Endothelial cell of hepatic sinusoid (primary cell): ENCODE data around the gene MCCC2.
"Not testable (repeated sequence)": the region's sequence is repeated elsewhere in the genome, so short reads cannot be mapped to it uniquely, and the experiment has no call there.

ENCODE experiments used
- in situ Hi-C: cut with HindIII; loops from 2 replicates; pipeline ENCODE4 v1.10.0; 2017; ENCODE audit warnings: low sequenced_read_pairs

The MCCC2 gene

GRCh38 chr5:71658916-71659662 is 71.9 kb downstream of the MCCC2 start:
- in situ Hi-C loops: no loop called here

DNA sequence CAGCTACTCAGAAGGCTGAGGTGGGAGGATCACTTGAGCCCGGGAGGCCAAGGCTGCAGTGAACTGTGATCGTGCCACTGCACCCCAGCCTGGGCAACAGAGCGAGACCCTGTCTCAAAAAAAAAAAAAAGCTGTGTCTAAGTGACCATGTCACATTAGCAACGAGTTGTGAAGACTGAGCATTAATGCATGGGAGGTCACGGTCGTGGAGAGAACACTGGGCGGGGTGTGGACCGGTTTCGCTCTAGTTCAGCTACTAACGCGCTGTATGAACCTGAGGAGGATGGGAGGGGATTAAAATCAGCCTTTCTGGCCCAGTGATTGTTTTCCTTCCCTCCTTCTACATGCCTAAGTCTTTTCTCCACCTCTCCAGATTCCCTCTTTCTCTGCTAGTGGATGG is 75.2 kb downstream of the MCCC2 start:
- in situ Hi-C loops: no loop called here

DNA sequence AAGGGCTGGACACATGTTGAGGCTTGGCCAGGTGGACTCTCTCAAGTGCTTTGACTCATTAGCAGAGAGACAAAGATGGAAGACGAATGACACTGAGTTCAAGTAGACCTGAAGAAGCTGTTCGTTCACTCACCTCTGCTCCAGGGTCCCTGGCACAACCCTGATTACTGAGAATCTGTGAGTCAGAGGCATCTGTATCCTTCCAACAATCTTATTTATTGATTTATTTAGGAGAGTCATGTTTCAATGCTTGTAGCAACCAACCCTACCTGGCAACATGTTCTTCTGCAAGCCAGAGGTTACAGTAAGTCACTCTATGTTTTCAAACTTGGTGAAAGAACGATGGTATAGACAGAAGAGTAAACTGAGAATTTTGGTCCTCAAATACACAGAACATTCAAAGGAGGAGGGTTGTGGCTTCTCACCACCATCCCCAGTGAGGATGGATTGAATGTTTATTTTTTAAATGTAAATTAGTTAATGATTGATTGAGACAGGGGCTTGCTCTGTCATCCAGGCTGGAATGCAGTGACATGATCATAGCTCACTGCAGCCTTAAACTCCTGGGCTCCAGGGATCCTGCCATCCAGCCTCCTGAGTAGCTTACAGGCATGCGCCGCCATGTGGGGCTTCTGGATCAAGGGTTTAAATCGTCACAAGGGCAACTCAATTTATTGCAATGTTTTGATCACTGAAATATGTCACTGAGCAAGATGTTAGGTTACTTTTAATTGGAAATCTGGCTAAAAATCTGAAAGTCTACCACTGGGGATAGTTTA is 76.2 kb downstream of the MCCC2 start:
- in situ Hi-C loops: no loop called here

- in situ Hi-C loops: not testable (repeated sequence)
These were observed 77.5 kb downstream of the MCCC2 start for GRCh38 chr5:71664615-71665014.

DNA sequence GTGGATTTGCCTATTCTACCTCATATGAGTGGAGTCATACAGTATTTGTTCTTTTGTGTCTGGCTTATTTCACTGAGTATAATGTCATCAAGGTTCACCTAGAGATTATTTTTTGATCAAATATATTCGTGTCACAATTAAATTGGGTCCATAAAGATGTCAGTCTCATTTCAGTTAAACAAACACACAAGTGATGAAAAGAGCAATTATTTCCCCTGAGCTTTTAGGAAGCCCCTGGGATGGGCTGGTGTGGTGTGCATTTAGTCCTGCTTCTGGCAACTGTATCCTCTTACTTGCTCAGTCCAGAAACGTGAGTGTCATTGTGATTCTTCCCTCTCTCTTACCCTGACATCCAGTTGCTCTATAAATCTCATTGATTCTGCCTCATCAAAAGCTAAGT is 79.2 kb downstream of the MCCC2 start:
- in situ Hi-C loops: no loop called here

- in situ Hi-C loops: no loop called here
These were observed 90.8 kb downstream of the MCCC2 start for GRCh38 chr5:71677977-71678376.

GRCh38 chr5:71679714-71680113 is 92.6 kb downstream of the MCCC2 start:
- in situ Hi-C loops: no loop called here

DNA sequence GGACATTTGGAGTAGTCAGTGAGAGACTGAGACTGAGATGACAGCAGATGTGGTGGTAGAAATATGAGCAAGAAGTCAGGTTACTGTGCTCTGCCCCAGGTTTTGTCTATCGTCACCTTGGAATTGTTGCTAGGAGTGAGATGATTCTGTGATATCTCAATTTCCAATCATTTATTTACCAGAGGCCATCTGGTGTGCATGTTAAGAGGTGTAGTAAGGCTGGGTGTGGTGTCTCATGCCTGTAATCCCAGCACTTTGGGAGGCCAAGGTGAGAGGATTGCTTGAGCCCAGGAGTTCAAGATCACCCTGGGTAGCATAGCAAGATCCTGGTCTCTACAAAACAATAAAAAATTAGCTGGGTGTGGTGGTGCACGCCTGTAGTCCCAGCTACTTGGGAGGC is 93.4 kb downstream of the MCCC2 start:
- in situ Hi-C loops: no loop called here

- in situ Hi-C loops: no loop called here
These were observed 94.2 kb downstream of the MCCC2 start for GRCh38 chr5:71681296-71681695.

DNA sequence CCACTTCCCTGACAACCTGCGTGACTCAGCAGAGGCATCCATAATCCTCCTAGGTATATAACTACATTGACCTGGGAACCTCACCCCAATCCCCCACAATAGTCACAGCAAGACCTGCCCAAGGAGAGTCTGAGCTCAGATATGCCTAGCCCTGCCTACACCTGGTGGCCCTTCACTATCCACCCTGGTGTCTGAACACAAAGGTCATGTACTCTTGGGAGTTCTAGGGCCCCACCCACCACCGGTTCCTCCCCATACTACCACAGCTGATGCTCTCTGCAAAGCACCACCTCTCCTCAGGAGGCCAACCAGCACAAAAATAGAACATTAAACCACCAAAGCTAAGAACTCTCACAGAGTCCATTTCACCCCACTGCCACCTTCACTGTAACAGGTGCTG is 97.2 kb downstream of the MCCC2 start:
- in situ Hi-C loops: no loop called here

DNA sequence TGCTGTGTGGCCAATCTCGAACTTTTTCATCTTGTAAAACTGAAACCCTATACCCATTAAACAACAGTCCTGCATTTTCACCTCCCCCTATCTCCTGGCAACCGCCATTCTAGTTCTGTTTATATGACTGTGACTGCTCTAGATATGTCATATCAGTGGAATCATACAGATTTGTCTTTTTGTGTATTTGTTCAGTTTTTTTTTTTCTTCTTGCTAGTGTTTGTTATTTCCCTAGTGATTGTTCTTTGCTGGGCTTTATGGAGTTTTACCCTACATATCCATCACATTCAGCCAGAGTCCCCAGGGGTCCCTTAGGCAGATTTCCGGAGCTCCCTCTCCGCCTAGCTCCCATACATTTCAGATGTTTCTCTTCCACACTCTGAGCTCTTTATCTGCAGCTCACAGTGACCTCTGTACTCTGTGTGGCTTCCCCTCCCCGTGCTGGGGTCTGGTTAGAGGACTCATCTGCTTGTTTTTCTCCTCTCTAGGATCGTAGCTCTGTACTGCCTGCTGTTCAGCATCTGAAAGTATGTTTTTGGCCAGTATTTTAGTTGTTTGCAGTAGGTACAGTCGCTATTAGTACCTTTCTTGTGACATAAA is 106.8 kb downstream of the MCCC2 start:
- in situ Hi-C loops: no loop called here

GRCh38 chr5:71695071-71695470 is 107.9 kb downstream of the MCCC2 start:
- in situ Hi-C loops: no loop called here

DNA sequence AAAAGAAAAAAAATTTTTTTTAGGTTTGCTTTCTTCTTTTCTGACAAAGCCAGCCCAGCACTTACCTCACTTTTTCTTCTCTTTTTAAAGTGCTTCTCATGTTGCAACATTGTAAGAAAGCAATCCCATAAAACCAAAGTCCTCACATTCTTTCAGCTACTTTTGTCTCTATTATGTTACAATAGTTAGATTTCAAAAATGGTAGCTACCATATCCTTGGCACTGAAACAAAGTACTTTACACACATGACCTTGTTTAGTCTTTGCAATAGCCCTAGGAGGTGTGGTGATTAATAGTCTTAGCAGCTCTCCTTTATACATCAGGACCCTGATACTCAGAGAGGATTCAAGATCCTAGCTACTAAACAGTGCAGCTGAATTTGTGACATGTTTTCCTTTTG is 108.5 kb downstream of the MCCC2 start:
- in situ Hi-C loops: no loop called here

- in situ Hi-C loops: no loop called here
These were observed 110.8 kb downstream of the MCCC2 start for GRCh38 chr5:71697967-71698366.

DNA sequence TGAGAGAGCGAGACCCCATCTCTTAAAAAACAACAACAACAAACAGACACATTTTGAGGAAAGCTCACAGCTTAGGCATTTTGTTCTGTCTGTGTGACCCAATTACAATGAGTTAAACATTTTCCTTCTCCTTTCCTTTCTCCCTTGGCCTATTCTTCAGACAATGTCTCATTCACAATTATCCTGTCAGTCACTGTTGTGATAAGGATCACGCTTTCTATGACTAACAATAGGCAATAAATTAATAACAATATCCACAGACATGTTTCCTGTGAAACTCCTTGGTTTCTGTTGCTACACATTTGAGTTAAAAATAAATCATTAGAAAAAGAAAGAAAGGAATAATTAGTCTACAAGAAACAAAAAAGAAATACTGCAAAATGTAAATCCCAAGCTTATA is 112.1 kb downstream of the MCCC2 start:
- in situ Hi-C loops: no loop called here

DNA sequence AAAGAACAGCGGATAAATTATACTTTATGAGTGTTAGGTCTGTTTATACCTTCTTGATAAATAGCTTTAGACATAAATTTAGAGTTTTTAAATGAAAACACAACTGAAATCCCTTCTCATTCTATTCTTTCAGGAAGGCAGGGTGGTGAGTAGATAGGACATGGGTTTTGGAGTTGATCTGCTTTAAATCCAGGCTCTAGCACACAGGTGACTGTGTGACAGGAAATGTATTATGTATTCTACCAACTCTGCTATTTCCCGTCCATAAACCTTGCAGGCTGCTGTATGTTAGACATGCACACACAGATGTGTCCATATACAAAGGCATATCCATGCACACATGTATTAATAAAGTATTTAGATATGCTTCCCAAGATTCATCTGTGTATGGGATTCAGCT is 112.6 kb downstream of the MCCC2 start:
- in situ Hi-C loops: no loop called here

DNA sequence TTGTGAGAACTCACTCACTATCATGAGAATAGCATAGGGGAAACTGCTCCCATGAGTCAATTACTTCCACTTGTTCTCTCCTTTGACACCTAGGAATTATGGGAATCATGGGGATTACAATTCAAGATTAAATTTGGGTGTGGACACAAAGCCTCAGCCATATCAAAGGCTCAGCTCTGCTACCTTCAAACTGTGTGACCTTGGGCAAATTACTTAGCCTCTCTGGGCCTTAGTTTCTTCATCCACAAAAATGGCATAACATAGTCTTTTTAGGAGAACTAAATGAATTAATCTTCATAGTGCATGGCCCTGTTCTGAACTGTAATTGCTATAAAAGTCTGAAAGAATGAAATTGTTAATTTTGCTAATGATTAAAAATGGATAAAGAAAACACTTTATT is 113.7 kb downstream of the MCCC2 start:
- in situ Hi-C loops: no loop called here

DNA sequence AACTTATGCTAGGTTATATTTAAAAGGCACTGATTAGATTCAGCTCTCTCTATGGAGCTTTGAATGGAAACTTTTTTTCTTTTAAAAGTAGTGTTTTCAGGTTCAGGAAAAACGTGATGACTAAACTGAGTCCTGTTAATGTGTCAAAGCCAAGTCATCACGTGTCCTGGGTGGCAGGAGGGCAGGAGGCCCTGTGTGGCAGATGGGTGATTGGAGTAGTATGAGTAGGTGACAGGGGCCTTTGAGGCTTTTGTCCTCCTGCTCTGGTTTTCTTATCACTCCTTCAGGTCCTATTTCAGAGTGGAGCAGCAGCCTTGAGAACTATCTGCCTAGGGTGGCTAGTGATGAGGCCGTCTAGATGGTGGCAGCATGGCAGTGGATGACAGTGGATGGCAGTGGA is 114.3 kb downstream of the MCCC2 start:
- in situ Hi-C loops: no loop called here

DNA sequence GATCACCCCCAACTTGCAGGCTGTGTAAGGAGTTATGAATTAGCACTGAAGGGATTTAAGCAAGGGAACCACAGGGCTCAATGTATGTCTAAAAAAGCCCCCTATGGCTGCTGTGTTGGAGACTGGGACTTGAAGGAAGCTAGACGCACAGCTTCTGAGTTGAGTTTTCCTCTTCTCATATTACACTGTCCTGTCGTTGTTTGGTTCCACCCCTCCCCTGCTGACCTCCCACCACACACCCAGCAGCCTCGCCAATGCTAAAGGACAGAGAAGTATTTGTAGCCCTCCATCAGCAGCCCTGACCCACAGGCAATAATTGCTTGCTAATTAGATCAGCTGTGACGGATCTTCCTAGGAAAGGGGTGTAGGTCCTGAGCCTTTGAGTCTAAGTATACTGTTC is 116.8 kb downstream of the MCCC2 start:
- in situ Hi-C loops: no loop called here

- in situ Hi-C loops: no loop called here
These were observed 118.3 kb downstream of the MCCC2 start for GRCh38 chr5:71705421-71705820.

- in situ Hi-C loops: no loop called here
These were observed 119.8 kb downstream of the MCCC2 start for GRCh38 chr5:71706906-71707305.
